ENCODE results near the gene PLEKHD1. TPM values are rescaled to one million over a fixed set of nuclear protein-coding genes. Genes with fewer than 3 reads are reported as not detected.

Gene PLEKHD1
- total RNA-seq, 4 donors from 2014 or later = 0.13 to 2.4 (median 1.8) TPM

GRCh38 chr14:69574954-69575295, 90.4 kb downstream of the PLEKHD1 start:
- intact Hi-C loops (cut with DNase I; ENCODE audit: low total_unique reads) = loop anchor here (5.0 kb wide), 1 partner anchor 38 kb away; no protein-coding TSS in a partner anchor
- TF ChIP-seq POLR2A (IDR thresholded peaks at IDR 0.05) (no peak), CTCF (IDR thresholded peaks at IDR 0.05) (no peak)
- H3K4me3 ChIP-seq (ENCODE audit: low read depth, poor library complexity, severe bottlenecking) = no peak overlapping the region
- no peak for DNase-seq (ENCODE audit: low spot score in 2 of 2)
- 39 to 45% methylated on average over 5 of the region's 5 CpGs for WGBS, 2 donors

DNA sequence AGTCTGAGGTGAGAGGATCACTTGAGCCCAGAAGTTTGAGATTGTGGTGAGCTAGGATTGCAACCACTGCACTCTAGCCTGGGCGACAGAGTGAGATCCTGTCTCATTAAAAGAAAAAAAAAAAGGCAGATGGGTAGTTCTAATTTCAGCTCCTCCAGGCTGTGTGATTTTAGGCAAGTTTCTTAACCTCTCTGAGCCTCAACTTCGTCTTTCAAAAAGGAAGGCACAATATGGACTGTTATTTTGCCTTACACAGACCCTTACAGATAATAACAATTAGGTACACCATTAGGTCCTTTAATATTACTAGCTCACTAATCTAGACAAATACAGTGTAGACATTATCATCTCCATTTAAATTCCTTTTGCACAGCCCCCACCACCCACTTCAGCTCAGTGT, 94.9 kb downstream of the PLEKHD1 start:
- intact Hi-C loops (cut with DNase I; ENCODE audit: low total_unique reads) = loop anchor here (5.0 kb wide), 1 partner anchor 42 kb away; no protein-coding TSS in a partner anchor
- 84 to 88% methylated on average over 2 of the region's 2 CpGs for WGBS, 2 donors
- TF ChIP-seq CTCF (IDR thresholded peaks at IDR 0.05) = no peak
- TF ChIP-seq POLR2A (IDR thresholded peaks at IDR 0.05) = no peak
- no peak overlapping the region for H3K4me3 ChIP-seq (ENCODE audit: low read depth, poor library complexity, severe bottlenecking)
- no peak for DNase-seq (ENCODE audit: low spot score in 2 of 2)

GRCh38 chr14:69580009-69580577, 95.6 kb downstream of the PLEKHD1 start:
- no peak for TF ChIP-seq POLR2A (IDR thresholded peaks at IDR 0.05)
- no peak for TF ChIP-seq CTCF (IDR thresholded peaks at IDR 0.05)
- H3K4me3 ChIP-seq (ENCODE audit: low read depth, poor library complexity, severe bottlenecking) = no peak overlapping the region
- no peak for DNase-seq (ENCODE audit: low spot score in 2 of 2)
- intact Hi-C loops (cut with DNase I; ENCODE audit: low total_unique reads) = no loop called here
- WGBS, 2 donors = 46 to 47% methylated on average over 6 to 7 of the region's 7 CpGs

Other genes with a start within 250 kb of the PLEKHD1 start
- 1 to 10 TPM in 2 of 4 donors, under 1 TPM in 2; 0.72 to 8.2 (median 2.9) TPM for gene GALNT16, start 224.6 kb upstream of the PLEKHD1 start, total RNA-seq
- 10 to 100 TPM; 36.3 to 61.0 (median 42.5) TPM for gene ERH, start 86.4 kb upstream of the PLEKHD1 start, total RNA-seq
- 10 to 100 TPM; 33.1 to 68.2 (median 49.0) TPM for gene SLC39A9, start 86.0 kb upstream of the PLEKHD1 start, total RNA-seq
- gene CCDC177, start 90.1 kb downstream of the PLEKHD1 start, total RNA-seq = under 1 TPM in 2 of 4 donors, not detected in 2; 0.12 to 0.19 TPM
- gene SUSD6, start 126.9 kb downstream of the PLEKHD1 start, total RNA-seq = 10 to 100 TPM; 35.5 to 56.7 (median 51.0) TPM